Middle frontal gyrus (tissue), 1 donor: ENCODE measurements around the gene SLC22A14.
A peak's percentile ranks its signal among the peaks of the same experiment; 100 is the strongest.

Source experiments
- DNase-seq: peaks from one replicate; pipeline ENCODE4 v3.0.0-alpha.2; 2015; ENCODE audit warnings: low spot score; ENCODE audit errors: extremely low spot score

The SLC22A14 gene

DNA sequence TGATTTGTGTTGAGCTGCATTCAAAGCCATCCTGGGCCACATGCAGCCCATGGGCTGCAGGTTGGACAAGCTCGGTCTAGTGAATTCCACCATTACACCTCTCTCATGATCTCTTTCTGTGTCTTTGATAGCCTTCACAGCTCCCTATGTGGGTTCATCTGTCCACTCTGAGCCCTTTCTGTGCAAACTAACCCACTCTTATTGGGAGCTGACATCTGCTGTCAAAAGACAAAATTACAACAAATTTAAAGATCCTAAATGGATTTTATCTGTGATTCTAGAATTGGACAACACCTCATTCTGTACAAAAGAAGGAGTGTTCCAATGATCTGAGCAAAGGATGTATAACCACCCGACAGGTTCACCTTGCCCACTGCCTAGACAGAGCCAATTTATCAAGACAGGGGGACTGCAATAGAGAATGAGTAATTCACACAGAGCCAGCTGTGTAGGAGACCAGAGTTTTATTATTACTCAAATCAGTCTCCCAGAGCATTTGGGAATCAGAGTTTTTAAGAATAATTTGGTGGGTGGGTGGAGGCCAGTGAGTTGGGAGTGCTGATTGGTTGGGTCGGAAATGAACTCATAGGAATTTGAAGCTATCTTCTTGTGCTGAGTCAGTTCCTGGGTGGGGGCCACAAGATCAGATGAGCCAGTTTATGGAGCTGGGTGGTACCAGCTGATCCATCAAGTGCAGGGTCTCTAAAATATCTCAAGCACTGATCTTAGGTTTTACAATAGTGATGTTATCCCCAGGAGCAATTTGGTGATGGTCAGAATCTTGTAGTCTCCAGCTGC, 61.9 kb downstream of the SLC22A14 start:
- no peak for DNase-seq

GRCh38 chr3:38345879-38346586, 63.9 kb downstream of the SLC22A14 start:
- no peak for DNase-seq

DNA sequence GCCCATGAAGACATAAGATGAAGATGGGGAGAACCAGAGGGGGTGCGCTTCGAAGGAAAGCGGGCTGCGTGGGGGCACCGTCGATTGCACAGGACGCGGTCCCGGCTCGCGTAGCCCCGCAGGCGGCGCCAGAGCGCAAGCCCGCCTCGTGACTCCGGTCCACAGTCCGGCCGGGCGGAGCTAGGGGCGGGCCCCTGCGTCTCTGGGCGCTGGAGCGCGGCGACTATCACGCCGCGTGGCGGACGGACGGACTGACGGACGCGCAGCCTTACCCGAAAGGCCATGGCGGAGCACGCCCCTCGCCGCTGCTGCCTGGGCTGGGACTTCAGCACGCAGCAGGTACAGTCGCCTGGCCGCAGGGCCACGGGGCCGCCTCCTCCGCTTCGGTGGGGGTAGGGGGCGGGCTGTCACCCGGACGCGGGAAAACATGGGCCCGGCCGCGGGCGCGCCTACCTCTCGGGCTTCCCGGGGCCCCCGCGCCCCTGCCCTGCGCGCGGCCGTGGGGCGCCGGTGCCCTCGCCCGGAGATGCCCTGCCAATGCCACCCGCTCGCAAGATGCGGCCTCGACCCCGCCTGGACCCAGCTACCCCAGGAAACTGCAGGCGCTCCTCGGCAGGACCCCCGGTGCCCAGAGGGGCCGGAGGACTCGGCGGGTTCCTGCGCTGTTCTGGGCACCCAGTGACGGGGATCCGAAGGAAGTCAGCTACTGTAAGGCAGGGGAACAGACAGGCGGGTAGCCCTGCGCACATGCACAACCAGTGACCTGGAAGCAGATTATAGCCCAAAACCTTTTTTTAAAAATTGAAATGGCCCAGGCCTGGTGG, 64.7 kb downstream of the SLC22A14 start, which contains the start of gene XYLB:
Gene XYLB (plus strand): TSS at position 199 of the 824 bp plus-strand sequence. CDS start 84 bp downstream, at position 283.
- peak; percentile 81 for DNase-seq

DNA sequence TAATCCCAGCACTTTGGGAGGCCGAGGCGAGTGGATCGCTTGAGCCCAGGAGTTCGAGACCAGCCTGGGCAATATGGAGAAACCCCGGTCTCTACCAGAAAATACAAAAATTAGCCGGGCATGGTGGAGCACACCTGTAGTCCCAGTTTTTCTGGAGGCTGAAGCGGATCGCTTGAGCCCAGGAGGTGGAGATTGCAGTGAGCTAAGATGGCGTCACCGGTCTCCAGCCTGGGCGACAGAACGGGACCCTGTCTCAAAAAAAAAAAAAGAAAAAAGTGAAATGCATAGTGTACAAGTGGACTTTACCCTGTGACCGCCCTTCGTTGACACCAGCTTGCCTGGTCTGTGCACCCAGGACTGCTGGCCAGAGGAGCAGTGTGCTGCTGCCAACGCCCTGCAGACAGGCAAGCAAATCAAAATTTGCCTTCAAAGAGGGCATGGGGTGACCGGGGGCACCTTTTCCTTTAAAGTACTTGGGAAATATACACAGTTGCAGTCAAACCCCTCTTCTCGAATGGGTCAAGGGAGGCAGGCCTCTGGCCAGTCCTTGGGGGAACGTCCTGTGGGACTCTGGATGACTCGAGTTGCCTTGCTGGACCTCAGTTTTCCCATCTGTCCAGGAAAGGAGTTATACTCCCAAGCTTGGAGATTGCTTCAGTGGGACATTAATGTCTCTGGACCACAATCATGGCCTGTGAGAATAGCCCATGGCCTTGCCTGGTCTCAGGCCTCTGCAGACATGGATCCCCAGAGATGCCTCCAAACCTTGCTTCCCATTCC, 65.5 kb downstream of the SLC22A14 start:
- DNase-seq, result no peak

DNA sequence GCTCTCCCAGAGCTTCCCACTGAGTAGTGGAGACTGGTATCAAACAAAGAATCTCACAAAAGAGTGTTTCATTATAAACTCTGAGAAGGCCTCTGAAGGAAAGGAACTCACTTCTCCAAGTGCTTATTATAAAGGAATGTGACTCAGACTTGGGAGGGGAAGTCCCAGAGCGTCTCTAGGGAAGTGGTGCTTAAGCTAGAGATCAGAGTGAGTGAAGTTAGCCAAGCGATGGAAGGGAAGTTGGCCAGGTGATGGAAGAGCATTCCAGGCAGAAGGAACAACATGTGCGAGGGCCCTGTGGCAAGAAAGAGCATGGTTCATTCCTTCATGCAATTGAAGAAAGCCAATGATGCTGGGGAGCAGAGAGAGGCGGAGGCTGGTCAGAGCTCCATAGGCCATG, 66.8 kb downstream of the SLC22A14 start:
- no peak for DNase-seq

DNA sequence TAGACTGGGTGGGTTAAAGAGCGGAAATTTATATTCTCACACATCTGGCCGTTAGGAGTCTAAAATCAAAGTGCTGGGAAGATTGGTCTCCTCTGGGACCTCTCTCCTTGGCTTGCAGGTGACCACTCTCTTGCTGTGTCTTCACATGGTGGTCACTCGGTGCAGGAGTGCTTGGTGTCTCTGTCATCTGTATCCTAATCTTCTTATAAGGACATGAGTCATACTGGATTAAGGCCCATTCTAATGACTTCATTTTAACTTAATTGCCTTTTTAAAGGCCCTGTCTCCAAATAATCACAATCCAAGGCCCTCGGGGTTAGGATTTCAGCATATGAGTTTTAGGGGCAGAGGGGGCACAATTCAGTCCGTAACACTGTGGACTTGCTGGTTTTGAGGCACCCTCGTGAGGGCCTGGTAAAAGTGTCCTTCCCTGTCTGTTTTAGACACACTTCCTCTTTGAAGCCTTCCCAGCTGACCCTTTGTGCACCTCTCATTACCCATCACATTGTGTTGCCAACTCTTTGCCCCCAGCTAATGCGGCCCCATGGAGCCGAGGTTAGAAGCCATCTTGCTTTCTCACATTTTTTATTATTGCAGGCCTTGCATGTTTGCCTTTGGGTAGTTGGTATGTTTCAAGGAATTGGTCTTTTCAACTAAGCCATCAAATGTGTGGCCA, 67.7 kb downstream of the SLC22A14 start:
- no peak for DNase-seq

DNA sequence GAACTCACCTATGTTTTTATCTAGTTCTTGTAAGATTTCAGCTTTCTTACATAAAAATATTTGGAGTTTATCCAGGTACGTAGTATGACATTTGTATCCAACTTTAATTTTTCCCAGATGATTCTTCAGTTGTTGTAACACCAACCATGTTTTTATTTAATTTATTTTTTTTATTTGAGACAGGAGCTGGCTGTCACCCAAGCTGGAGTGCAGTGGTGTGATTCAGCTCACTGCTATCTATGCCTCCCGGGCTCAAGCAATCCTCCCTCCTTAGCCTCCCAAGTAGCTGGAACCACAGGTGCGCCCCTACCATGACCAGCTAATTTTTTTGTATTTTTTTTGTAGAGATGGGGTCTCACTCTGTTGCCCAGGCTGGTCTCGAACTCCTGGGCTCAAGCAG, 71.1 kb downstream of the SLC22A14 start:
- no peak for DNase-seq

DNA sequence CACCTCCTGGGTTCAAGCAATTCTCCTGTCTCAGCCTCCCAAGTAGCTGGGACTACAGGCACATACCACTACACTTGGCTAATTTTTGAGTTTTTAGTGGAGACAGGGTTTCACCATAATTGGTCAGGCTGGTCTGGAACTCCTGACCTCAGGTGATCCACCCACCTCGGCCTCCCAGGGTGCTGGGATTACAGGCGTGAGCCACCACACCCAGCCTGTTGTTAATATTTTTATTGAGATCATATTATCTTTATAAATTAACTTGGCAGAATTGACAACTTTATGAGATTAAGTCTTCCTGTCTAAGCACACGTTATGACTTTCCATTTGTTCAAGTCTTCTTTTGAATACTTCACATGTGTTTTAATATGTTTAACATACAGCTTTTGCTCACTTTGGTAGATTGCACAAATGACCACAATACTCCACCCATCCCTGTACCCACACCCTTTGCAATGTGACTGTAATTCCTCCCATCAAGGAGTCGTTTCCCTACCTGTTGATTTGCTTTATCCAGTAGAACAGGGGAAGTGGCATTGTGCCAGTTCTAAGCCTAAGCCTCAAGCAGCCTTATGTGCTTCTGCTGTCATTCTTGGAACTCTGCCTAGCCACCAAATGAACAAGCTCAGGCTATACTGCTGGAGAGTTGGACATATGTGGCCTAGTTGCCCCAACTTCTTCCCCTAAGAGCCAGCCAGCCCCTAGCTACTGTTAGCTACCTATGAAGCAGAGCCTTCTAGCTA, 72.7 kb downstream of the SLC22A14 start:
- no peak for DNase-seq

DNA sequence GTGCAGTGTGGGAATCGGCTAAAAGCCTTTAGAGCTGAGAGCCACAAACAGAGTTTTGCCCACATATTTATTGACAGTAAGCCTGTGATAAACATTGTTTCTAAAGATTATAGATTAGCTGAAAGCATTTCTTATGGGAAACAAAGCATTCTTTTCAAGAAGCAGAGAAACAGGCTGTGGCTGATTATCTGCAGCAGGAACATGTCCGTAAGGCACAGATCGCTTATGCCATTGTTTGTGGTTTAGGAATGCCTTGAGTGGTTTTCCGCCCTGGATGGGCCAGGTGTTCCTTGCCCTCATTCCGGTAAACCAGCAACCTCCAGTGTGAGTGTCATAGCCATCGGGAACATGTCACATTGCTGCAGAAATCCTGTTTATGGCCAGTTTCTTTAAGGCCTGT, 76.9 kb downstream of the SLC22A14 start:
- no peak for DNase-seq

- DNase-seq, result no peak
Observed at GRCh38 chr3:38360345-38360744, 78.3 kb downstream of the SLC22A14 start.

GRCh38 chr3:38361496-38361895, 79.4 kb downstream of the SLC22A14 start:
- DNase-seq, result no peak

GRCh38 chr3:38362825-38363224, 80.7 kb downstream of the SLC22A14 start:
- DNase-seq, result no peak

DNA sequence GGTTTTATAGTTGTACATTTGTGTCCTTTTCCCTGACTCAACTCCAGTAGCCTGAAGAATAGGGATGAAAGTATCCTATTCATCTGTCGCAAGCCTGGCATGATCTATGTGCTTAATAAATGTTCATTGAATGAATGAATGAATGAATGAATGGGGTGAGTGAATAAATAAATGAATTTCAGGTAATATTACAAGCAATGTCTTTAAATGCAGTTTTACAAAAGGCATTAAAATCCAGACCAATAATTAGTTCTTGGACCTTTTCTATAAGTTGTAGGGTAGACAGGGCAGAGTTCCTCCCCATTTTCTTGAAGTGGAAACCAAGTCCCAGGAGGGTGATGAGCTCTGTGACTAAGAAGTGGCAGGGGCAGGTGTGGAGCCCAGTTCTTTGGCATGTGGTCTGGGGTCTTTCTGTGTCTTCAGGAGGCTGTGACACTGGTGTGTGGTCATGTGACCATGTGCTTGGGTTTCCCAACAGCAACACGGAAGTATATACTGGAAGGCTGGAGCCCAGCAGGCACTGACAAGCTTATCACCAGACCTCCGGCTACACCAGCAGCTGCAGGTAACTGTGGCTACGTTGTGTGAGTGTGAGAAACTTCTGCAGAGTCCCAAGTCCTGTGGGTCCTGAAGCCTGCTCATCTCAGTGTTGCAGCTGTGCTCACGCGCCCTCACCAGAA, 82.8 kb downstream of the SLC22A14 start:
- no peak for DNase-seq

GRCh38 chr3:38365469-38366062, 83.5 kb downstream of the SLC22A14 start:
- no peak for DNase-seq

DNA sequence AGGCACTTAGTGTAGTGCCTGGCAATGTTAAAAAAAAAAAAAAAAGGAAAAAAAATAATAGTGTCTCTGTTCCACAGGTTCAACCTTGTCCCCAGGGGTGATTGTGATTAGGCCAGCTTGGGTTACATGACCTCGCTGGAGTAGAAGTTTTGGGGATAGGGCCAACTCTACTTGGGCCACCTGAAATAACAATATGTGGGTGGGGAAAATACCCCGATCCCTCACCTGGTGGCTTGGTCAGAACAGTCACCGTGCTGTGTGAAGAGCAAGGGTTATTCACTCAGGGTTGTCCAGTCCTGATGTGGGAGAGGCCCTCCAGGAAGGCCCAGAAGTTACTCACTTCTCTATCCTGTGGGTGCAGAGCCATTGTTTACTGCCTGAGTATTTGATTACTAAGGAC, 84.0 kb downstream of the SLC22A14 start:
- DNase-seq, result no peak

DNA sequence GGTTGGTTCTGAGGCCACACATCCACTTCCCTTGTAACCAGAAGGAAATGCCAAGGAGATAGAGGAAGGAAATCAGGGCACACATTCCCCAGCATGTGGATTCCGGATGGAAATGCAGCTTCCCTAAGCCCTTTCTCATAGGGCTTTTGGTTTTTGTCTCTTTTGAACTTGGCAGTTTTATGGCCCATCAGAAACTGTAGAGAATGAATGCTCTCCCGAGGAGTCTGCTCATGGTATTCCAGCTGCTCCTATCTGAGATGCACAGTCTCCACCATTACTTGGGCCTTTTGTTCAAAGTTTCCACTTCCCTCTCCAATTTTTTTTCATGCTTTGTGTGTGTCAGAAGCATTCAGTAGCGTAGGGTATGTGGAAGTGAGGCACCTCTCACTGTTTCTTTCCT, 85.7 kb downstream of the SLC22A14 start:
- DNase-seq, result no peak
